ENCODE data around the gene ERGIC2.

- TF ChIP-seq CTCF (IDR thresholded peaks at IDR 0.05) (no peak), POLR2A (IDR thresholded peaks at IDR 0.05) (no peak), POLR2AphosphoS5 (IDR thresholded peaks at IDR 0.05) (no peak)
Measured at GRCh38 chr12:29322157-29322556, 58.8 kb downstream of the ERGIC2 start.
